Left lung (tissue), 10 donors: ENCODE results near the gene RBPJ. TPM values are rescaled to one million over a fixed set of nuclear protein-coding genes. Genes with fewer than 3 reads are reported as not detected.

Experiments used
- ATAC-seq: fragments of 200-7000 bp; cut with Tn5 transposase; one replicate; pipeline ENCODE4 v1.9.1; 2020; ENCODE audit warnings: moderate library complexity
- DNase-seq, 4 donors: peaks; one replicate each; pipeline ENCODE4 v3.0.0-alpha.2; 2013 to 2020
- H3K27ac ChIP-seq, 2 donors: fragments of 200-600 bp; sonication (generic) in 1 of 2; one replicate each; pipeline versions ENCODE4 v1.5.0 to v1.8.0; 2020 to 2021
- H3K27me3 ChIP-seq, 2 donors: fragments of 200-600 bp; sonication (generic) in 1 of 2; one replicate each; pipeline versions ENCODE4 v1.5.0 to v1.8.0; 2020 to 2021
- H3K36me3 ChIP-seq, 2 donors: fragments of 200-600 bp; sonication (generic) in 1 of 2; one replicate each; pipeline versions ENCODE4 v1.5.0 to v1.8.0; 2020 to 2021
- H3K4me1 ChIP-seq, 2 donors: fragments of 200-600 bp; one replicate each; pipeline ENCODE4 v1.8.0; 2021
- H3K4me3 ChIP-seq, 2 donors: fragments of 200-600 bp; sonication (generic) in 1 of 2; one replicate each; pipeline versions ENCODE4 v1.5.0 to v1.8.0; 2020 to 2021; ENCODE audit warnings: mild to moderate bottlenecking in 1 of 2
- H3K9me3 ChIP-seq, 2 donors: fragments of 200-600 bp; sonication (generic) in 1 of 2; one replicate each; pipeline versions ENCODE4 v1.5.0 to v1.8.0; 2020 to 2021
- intact Hi-C, 2 donors: fragments of 100-400 bp; cut with DNase I; formaldehyde crosslinking; loops; one replicate each; pipeline versions ENCODE4 v1.11.2 to v1.14.2; 2022
- polyA plus RNA-seq, 6 donors: library from polyadenylated mRNA; unstranded; fragments of 120-200 nt; gene quantifications; one replicate each; pipeline ENCODE4 v1.2.1, GENCODE V29; 2013; ENCODE audit not compliant: insufficient read length in 6 of 6
- total RNA-seq, 2 donors: library from RNA; stranded (reverse); fragmentation: NEBNext Ultra II Directional; extraction: Animal tissue kit (Norgen Biotek cat#: 25700); gene quantifications; one replicate each; pipeline ENCODE4 v1.2.1, GENCODE V29; 2021
- TF ChIP-seq, protein P1 (sequence below), 2 donors: fragments of 200-600 bp; sonication (generic) in 1 of 2; IDR thresholded peaks; one replicate each; pipeline versions ENCODE4 v1.5.0 to v1.8.0; 2021; ENCODE audit warnings: antibody characterized with exemption in 2 of 2
- donor health status: DM: no; HTN: yes; CAD: no.
- donor health status: DM: no; HTN: no; CAD: no.

The RBPJ gene
- total and polyA plus RNA-seq, 8 donors, result 88.6 to 127 (median 105) TPM

DNA sequence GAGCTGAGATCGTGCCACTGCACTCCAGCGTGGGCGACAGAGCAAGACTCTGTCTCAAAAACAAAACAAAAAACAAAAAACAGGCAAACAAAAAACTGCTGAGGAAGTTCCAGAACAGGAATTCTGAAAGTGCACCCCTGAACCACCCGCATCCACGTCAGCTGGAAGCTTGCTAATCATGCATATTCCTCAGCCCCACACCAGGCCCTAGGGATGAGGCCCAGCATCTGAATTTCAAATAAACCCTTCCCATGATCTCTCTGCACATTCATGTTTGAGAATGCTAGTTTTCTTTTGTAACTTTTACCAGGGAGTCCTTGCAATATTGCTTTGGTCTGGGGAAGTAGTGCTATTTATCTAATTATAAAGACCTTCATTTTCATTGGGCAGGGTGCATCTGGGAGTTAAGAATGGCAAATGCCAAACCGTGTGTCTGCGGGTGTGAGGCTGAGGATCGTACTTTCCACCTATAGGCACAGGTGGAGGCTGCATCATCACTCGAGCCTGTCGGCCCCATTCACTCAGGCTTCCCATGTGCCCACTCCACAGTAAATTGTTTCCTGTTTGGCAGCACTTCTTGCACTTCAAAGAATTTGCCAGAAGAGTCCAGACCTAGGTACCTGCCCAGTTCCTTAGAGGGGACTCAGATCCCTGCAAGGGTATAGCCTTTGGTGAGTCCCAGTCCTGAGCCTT is 145.9 kb downstream of the RBPJ start:
- intact Hi-C loops, result no loop called here
- no peak for DNase-seq
- TF ChIP-seq, protein P1, sequence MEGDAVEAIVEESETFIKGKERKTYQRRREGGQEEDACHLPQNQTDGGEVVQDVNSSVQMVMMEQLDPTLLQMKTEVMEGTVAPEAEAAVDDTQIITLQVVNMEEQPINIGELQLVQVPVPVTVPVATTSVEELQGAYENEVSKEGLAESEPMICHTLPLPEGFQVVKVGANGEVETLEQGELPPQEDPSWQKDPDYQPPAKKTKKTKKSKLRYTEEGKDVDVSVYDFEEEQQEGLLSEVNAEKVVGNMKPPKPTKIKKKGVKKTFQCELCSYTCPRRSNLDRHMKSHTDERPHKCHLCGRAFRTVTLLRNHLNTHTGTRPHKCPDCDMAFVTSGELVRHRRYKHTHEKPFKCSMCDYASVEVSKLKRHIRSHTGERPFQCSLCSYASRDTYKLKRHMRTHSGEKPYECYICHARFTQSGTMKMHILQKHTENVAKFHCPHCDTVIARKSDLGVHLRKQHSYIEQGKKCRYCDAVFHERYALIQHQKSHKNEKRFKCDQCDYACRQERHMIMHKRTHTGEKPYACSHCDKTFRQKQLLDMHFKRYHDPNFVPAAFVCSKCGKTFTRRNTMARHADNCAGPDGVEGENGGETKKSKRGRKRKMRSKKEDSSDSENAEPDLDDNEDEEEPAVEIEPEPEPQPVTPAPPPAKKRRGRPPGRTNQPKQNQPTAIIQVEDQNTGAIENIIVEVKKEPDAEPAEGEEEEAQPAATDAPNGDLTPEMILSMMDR (IDR thresholded peaks at IDR 0.05), result no peak
- Histone ChIP-seq H3K9me3 (no peaks in the 10 kb centered on the region), H3K27me3 (no peaks in the 10 kb centered on the region), H3K4me1 (no peaks in the 10 kb centered on the region), H3K27ac (no peak overlapping the region), H3K4me3 (no peak overlapping the region), H3K36me3 (no peaks in the 10 kb centered on the region)
- ATAC-seq, result peak; percentile 56

DNA sequence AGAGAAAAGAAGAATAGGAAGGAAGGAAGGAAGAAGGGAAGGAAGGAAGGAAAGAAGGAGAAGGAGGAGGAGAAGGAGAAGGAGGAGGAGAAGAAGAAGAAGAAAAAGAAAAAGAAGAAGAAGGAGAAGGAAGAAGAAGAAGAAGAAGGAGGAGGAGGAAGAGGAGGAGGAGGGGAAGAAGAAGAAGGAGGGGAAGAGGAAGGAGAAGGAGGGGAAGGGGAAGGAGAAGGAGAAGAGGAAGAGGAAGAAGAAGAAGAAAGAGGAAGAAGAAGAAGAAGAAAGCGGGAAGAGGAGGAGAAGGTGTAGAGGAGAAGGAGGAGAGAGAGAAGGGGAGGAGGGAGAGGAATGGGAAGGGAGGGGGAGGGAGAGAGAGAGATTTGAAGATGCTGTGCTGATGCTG is 146.9 kb downstream of the RBPJ start:
- intact Hi-C loops, result no loop called here

DNA sequence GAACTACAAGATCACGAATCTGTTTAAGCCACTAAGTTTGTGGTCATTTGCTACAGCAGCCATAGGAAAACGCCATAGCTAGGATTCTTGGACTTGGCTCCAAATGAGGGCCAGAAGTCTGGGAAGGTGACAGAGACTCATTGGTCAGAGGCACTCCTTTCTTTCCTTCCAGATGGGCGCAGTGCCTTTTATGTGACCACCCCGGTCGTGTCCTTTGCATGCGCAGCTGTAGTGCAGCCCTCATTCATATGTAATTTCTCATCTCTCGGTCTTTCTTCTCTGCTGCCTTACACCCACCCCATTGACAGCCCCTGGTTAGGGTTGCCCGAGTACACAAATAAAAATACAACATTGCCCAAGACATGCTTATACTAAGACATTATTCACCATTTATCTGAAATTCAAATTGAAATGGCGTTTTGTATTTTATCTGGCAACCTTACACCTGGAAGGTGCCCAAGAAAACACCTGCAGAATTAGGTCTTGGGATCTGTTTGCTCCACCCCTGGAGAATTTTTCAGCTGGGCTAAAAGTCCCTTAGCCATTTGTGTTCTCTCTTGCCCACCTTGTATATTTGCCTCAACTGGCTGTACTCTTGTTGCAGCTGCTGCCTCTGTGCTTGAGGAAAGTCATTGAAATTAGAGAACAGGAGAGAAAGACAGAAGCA is 147.6 kb downstream of the RBPJ start:
- intact Hi-C loops, result no loop called here
- Histone ChIP-seq H3K36me3 (no peaks in the 10 kb centered on the region), H3K4me3 (no peak overlapping the region), H3K27me3 (no peaks in the 10 kb centered on the region), H3K27ac (no peak overlapping the region), H3K9me3 (no peaks in the 10 kb centered on the region), H3K4me1 (no peaks in the 10 kb centered on the region)
- ATAC-seq (no peak), DNase-seq (no peak)
- TF ChIP-seq, protein P1 (IDR thresholded peaks at IDR 0.05), result no peak

More for the DNA sequence above, 146.9 kb downstream of the RBPJ start:
- H3K27me3 ChIP-seq, result no peaks in the 10 kb centered on the region
- DNase-seq (no peak), ATAC-seq (no peak)
- no peaks in the 10 kb centered on the region for H3K9me3 ChIP-seq
- H3K4me1 ChIP-seq, result no peaks in the 10 kb centered on the region
- TF ChIP-seq, protein P1 (IDR thresholded peaks at IDR 0.05), result no peak
- H3K27ac ChIP-seq, result no peak overlapping the region
- no peaks in the 10 kb centered on the region for H3K36me3 ChIP-seq
- H3K4me3 ChIP-seq, result no peak overlapping the region

DNA sequence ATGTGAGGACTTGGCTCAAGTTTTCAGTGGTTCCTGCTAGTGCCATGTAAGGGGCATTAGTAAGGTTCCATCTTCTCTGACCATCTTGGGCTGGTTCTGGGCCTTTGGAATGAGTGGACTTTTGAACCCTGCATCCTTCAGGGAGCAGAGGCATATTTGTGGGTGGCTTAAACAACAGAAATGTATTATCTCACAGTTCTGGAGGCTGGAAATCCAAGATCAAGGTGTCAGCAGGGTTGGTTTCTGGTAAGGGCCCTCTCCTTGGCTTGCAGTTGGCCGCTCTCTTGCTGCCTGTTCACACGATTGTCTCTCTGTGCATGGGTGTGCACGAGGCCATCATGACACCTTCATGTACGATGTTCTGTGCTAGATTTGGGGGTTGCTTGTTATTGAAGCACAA is 148.2 kb downstream of the RBPJ start:
- intact Hi-C loops, result no loop called here
- Histone ChIP-seq H3K27me3 (no peaks in the 10 kb centered on the region), H3K9me3 (no peaks in the 10 kb centered on the region), H3K4me1 (no peaks in the 10 kb centered on the region), H3K36me3 (no peaks in the 10 kb centered on the region), H3K27ac (no peak overlapping the region), H3K4me3 (no peak overlapping the region)
- no peak for ATAC-seq
- TF ChIP-seq, protein P1 (IDR thresholded peaks at IDR 0.05), result no peak
- DNase-seq, result no peak

DNA sequence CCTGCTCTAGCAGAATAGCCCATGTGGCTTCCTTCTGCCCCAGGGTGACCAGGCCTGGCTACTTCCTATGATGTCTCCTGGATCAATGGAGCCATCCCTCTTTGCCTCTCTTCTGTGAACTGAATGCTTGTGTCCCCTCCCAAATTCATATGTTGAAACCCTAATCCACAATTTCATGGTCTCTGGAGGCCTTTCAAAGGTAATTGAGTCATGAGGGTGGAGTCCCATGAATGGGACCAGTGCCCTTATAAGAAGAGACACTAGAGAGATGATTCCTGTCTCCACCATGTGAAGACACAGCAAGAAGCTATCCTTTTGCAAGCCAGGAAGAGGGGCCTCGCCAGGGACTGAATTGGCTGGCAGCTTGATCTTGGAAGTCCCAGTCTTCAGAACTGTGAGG is 151.1 kb downstream of the RBPJ start:
- H3K4me1 ChIP-seq, result no peaks in the 10 kb centered on the region
- no peaks in the 10 kb centered on the region for H3K9me3 ChIP-seq
- DNase-seq (no peak), ATAC-seq (no peak)
- H3K4me3 ChIP-seq, result no peak overlapping the region
- H3K36me3 ChIP-seq, result no peaks in the 10 kb centered on the region
- no peaks in the 10 kb centered on the region for H3K27me3 ChIP-seq
- TF ChIP-seq, protein P1 (IDR thresholded peaks at IDR 0.05), result no peak
- intact Hi-C loops, result loop anchor here in 1 of 2 donors (10.0 kb wide), 1 partner anchor 243 kb away; no protein-coding TSS in a partner anchor
- H3K27ac ChIP-seq, result no peak overlapping the region
